ENCODE measurements around the gene ULK4. TPM values are rescaled to one million over a fixed set of nuclear protein-coding genes. Genes with fewer than 3 reads are reported as not detected.

Gene ULK4
- total and polyA plus RNA-seq, 9 of the 15 experiments (the other 6 are each of a cell fraction or from before 2014, with no cell fraction given) = 3.0 to 5.9 (median 3.5) TPM

GRCh38 chr3:41250825-41251224, 711.1 kb downstream of the ULK4 start:
- H3K27me3 ChIP-seq (ENCODE audit: control insufficient read depth in 2 of 2, insufficient read depth in 2 of 2, low read length in 2 of 2) = peaks cover 4 to 26% of the 10 kb centered on the region in 2 experiments; a peak in 3 of 5 replicates
- no peak for FAIRE-seq

More at GRCh38 chr3:41250825-41251224, 711.1 kb downstream of the ULK4 start:
- no peak overlapping the region for H3K4me2 ChIP-seq (ENCODE audit: insufficient read depth, low read length)
- in situ Hi-C loops (cut with MboI) (no loop called here), intact Hi-C loops (cut with micrococcal nuclease) (no loop called here)
- no peaks in the 10 kb centered on the region for H3K9me1 ChIP-seq (ENCODE audit: control insufficient read depth, insufficient read depth, low read length)
- BruUV-seq (replicated peaks) = no TSS peak
- no peaks in the 10 kb centered on the region for H3K9me3 ChIP-seq (replicated peaks; ENCODE audit: control insufficient read depth, insufficient read depth, low read depth, low read length)
- POLR2A ChIA-PET = interaction anchor here (0.8 to 1.3 kb wide), 2 partner anchors 10 to 19 kb away, joined by 3 to 5 read pairs; no protein-coding TSS in a partner anchor
- no peaks in the 10 kb centered on the region for H3K79me2 ChIP-seq (ENCODE audit: control insufficient read depth, insufficient read depth, low read length)
- H3K9ac ChIP-seq (ENCODE audit: insufficient read depth in 1 of 2, low read depth in 2 of 2, low read length in 2 of 2) = no peak overlapping the region
- DNase-seq (ENCODE audit: extremely low read depth in 1 of 4, low spot score in 3 of 4) (no peak), ATAC-seq (no peak)
- H3K27ac ChIP-seq (ENCODE audit: extremely low read depth, low read depth, low read length) = no peak overlapping the region
- CTCF ChIA-PET (ENCODE audit: low intra/inter-chr PET ratio) = no interaction called here
- no peak for TF ChIP-seq ZNF239 (CRISPR knock-in tag; IDR thresholded peaks at IDR 0.05)
- TF ChIP-seq SIN3B (IDR thresholded peaks at IDR 0.05; ENCODE audit: low read depth) = no peak
- no peak for TF ChIP-seq HNRNPH1 (optimal IDR thresholded peaks at IDR 0.05; ENCODE audit: low read depth, low read length)
- TF ChIP-seq, protein P1, sequence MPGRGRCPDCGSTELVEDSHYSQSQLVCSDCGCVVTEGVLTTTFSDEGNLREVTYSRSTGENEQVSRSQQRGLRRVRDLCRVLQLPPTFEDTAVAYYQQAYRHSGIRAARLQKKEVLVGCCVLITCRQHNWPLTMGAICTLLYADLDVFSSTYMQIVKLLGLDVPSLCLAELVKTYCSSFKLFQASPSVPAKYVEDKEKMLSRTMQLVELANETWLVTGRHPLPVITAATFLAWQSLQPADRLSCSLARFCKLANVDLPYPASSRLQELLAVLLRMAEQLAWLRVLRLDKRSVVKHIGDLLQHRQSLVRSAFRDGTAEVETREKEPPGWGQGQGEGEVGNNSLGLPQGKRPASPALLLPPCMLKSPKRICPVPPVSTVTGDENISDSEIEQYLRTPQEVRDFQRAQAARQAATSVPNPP (IDR thresholded peaks at IDR 0.05; ENCODE audit: borderline replicate concordance, insufficient read depth, insufficient read length) = no peak
- TF ChIP-seq ZNF143 (CRISPR knock-in tag; IDR thresholded peaks at IDR 0.05) = no peak
- TF ChIP-seq, protein P2, sequence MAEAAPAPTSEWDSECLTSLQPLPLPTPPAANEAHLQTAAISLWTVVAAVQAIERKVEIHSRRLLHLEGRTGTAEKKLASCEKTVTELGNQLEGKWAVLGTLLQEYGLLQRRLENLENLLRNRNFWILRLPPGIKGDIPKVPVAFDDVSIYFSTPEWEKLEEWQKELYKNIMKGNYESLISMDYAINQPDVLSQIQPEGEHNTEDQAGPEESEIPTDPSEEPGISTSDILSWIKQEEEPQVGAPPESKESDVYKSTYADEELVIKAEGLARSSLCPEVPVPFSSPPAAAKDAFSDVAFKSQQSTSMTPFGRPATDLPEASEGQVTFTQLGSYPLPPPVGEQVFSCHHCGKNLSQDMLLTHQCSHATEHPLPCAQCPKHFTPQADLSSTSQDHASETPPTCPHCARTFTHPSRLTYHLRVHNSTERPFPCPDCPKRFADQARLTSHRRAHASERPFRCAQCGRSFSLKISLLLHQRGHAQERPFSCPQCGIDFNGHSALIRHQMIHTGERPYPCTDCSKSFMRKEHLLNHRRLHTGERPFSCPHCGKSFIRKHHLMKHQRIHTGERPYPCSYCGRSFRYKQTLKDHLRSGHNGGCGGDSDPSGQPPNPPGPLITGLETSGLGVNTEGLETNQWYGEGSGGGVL (CRISPR knock-in tag; IDR thresholded peaks at IDR 0.05) = no peak
- no peak for TF ChIP-seq RNF2 (IDR thresholded peaks at IDR 0.05)
- TF ChIP-seq ZNF830 (CRISPR knock-in tag; IDR thresholded peaks at IDR 0.05) = no peak
- no peak for TF ChIP-seq FOXA3 (CRISPR knock-in tag; conservative IDR thresholded peaks at IDR 0.05 in 1 of 2, IDR thresholded peaks at IDR 0.05 in 1 of 2)
- TF ChIP-seq FOS (IDR thresholded peaks at IDR 0.05; ENCODE audit: extremely low read depth, insufficient read length) = no peak
- no peak for TF ChIP-seq NBN (IDR thresholded peaks at IDR 0.05; ENCODE audit: low read depth)
- no peak for TF ChIP-seq KDM2B (CRISPR knock-in tag; IDR thresholded peaks at IDR 0.05)
- TF ChIP-seq HNRNPUL1 (IDR thresholded peaks at IDR 0.05; ENCODE audit: low read length) = no peak
- no peak for TF ChIP-seq ELF1 (tag; IDR thresholded peaks at IDR 0.05)
- TF ChIP-seq, protein P3, sequence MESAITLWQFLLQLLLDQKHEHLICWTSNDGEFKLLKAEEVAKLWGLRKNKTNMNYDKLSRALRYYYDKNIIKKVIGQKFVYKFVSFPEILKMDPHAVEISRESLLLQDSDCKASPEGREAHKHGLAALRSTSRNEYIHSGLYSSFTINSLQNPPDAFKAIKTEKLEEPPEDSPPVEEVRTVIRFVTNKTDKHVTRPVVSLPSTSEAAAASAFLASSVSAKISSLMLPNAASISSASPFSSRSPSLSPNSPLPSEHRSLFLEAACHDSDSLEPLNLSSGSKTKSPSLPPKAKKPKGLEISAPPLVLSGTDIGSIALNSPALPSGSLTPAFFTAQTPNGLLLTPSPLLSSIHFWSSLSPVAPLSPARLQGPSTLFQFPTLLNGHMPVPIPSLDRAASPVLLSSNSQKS (CRISPR knock-in tag; IDR thresholded peaks at IDR 0.05) = no peak
- TF ChIP-seq ZBTB8A (IDR thresholded peaks at IDR 0.05; ENCODE audit: partially characterized antibody) = no peak
- no peak for TF ChIP-seq SMAD1 (IDR thresholded peaks at IDR 0.05; ENCODE audit: low read depth, low read length, partially characterized antibody)
- TF ChIP-seq ZNF764 (CRISPR knock-in tag; IDR thresholded peaks at IDR 0.05; ENCODE audit: low read depth) = no peak
- no peak for TF ChIP-seq MTA3 (IDR thresholded peaks at IDR 0.05; ENCODE audit: borderline replicate concordance)
- H4K20me1 ChIP-seq (replicated peaks; ENCODE audit: control insufficient read depth, insufficient read depth, low read length) = 0 out of 2 replicates have a peak, but pooled peaks cover 3% of the 10 kb centered on the region
- no peaks in the 10 kb centered on the region for H3K4me1 ChIP-seq (replicated peaks in 1 of 2; ENCODE audit: control insufficient read depth in 2 of 2, insufficient read depth in 2 of 2, low read length in 2 of 2)
- no peak overlapping the region for H2AFZ ChIP-seq (ENCODE audit: low read depth, low read length)
- no peak overlapping the region for H3K4me3 ChIP-seq
- WGBS (ENCODE audit: insufficient coverage, low coverage, missing lambda C conversion rate) = 0% methylated on average over 2 of the region's 2 CpGs
- H3K36me3 ChIP-seq (ENCODE audit: control insufficient read depth, insufficient read depth, low read length) = no peaks in the 10 kb centered on the region

Data from K562 (cell line).